HepG2 (cell line): ENCODE data around the gene HSPA1L. TPM values are rescaled to one million over a fixed set of nuclear protein-coding genes. Genes with fewer than 3 reads are reported as not detected.

ENCODE experiments used
- ARNT2 ChIP-seq: sonication (generic); formaldehyde crosslinking; IDR thresholded peaks from 2 replicates; pipeline ENCODE4 v1.8.0; 2022; ENCODE audit warnings: mild to moderate bottlenecking, low read depth, missing genetic modification reagents, moderate library complexity
- ASH2L ChIP-seq: fragments of 300-600, 200-600 bp; sonication (generic); IDR thresholded peaks from 2 replicates; pipeline ENCODE4 v1.7.0; 2017; ENCODE audit warnings: low read depth, mild to moderate bottlenecking, moderate library complexity, mixed read lengths, low read length; ENCODE audit not compliant: insufficient read length
- CREM ChIP-seq, 2 experiments: sonication (generic) in 1 of 2; formaldehyde crosslinking in 1 of 2; IDR thresholded peaks; 2 replicates each; pipeline versions ENCODE4 v1.4.0 to v1.6.1; 2016 to 2020; ENCODE audit warnings: antibody characterized with exemption in 1 of 2, mild to moderate bottlenecking in 1 of 2, missing genetic modification reagents in 1 of 2
- IRF2 ChIP-seq: IDR thresholded peaks from 2 replicates; pipeline ENCODE4 v1.6.1; 2018; ENCODE audit warnings: missing genetic modification reagents, missing compliant biosample characterization
- KIAA2018 ChIP-seq: sonication (generic); formaldehyde crosslinking; IDR thresholded peaks from 2 replicates; pipeline ENCODE4 v1.5.0; 2020; ENCODE audit warnings: mild to moderate bottlenecking, missing genetic modification reagents, borderline replicate concordance
- KLF16 ChIP-seq, 2 experiments: sonication (generic) in 1 of 2; formaldehyde crosslinking in 1 of 2; IDR thresholded peaks; 2 replicates each; pipeline versions ENCODE4 v1.6.1 to v1.8.0; 2016 to 2023; ENCODE audit warnings: missing genetic modification reagents in 2 of 2, missing compliant biosample characterization in 1 of 2
- KMT2B ChIP-seq: IDR thresholded peaks from 2 replicates; pipeline ENCODE4 v1.6.1; 2016; ENCODE audit warnings: missing genetic modification reagents, missing compliant biosample characterization
- NONO ChIP-seq, 2 experiments: fragments of 450-650 bp in 1 of 2; sonication (generic) in 1 of 2; formaldehyde crosslinking in 1 of 2; IDR thresholded peaks in 1 of 2; conservative IDR thresholded peaks in 1 of 2; 2 replicates each; pipeline versions ENCODE4 v1.6.1 to v1.8.0; 2017 to 2022; ENCODE audit warnings: mild to moderate bottlenecking in 1 of 2, missing genetic modification reagents in 1 of 2, moderate library complexity in 1 of 2
- SIN3B ChIP-seq: fragments of 150-350 bp; IDR thresholded peaks from 2 replicates; pipeline ENCODE4 v1.6.1; 2014; ENCODE audit warnings: low read length
- TERF1 ChIP-seq: sonication (generic); formaldehyde crosslinking; IDR thresholded peaks from 2 replicates; pipeline ENCODE4 v1.8.0; 2022; ENCODE audit warnings: mild to moderate bottlenecking, missing genetic modification reagents, moderate library complexity
- ZKSCAN5 ChIP-seq: sonication (generic); formaldehyde crosslinking; IDR thresholded peaks from 2 replicates; pipeline ENCODE4 v1.5.1; 2020; ENCODE audit warnings: mild to moderate bottlenecking, missing genetic modification reagents
- ZNF776 ChIP-seq: sonication (generic); formaldehyde crosslinking; IDR thresholded peaks from 2 replicates; pipeline ENCODE4 v1.4.0; 2020; ENCODE audit warnings: mild to moderate bottlenecking, missing genetic modification reagents
- ZNF841 ChIP-seq: sonication (generic); formaldehyde crosslinking; IDR thresholded peaks from 2 replicates; pipeline ENCODE4 v1.8.1; 2023; ENCODE audit warnings: missing genetic modification reagents, borderline replicate concordance
- polyA plus RNA-seq, 8 experiments: library from polyadenylated mRNA; depleted of rRNA in 3 of 8; stranded (reverse) in 7 of 8; unstranded in 1 of 8; fragments of >200 nt; fragmentation: Illumina TruSeq in 4 of 8; extraction: Trizol in 4 of 8; gene quantifications; 2 replicates each; pipeline versions ENCODE4 v1.2.1 to v1.2.3, GENCODE V29; 2011 to 2016; ENCODE audit warnings: low read depth in 4 of 8, missing spikeins in 1 of 8, mixed read lengths in 1 of 8; ENCODE audit not compliant: insufficient read depth in 1 of 8
- total RNA-seq, 5 experiments: library from RNA; depleted of rRNA; stranded (reverse); fragments of >200 nt; fragmentation: Illumina TruSeq; extraction: Trizol; gene quantifications; 2 replicates each; pipeline ENCODE4 v1.2.3, GENCODE V29; 2016; ENCODE audit warnings: low read depth in 1 of 5
- TF ChIP-seq, protein P1 (sequence below): sonication (generic); formaldehyde crosslinking; IDR thresholded peaks from 2 replicates; pipeline ENCODE4 v1.4.0; 2020; ENCODE audit warnings: missing genetic modification reagents
- TF ChIP-seq, protein P2 (sequence below): sonication (generic); formaldehyde crosslinking; conservative IDR thresholded peaks from 2 replicates; pipeline ENCODE4 v1.8.1; 2023; ENCODE audit warnings: missing genetic modification reagents

Gene HSPA1L
- total and polyA plus RNA-seq, 2 of the 13 experiments (the other 11 are each of a cell fraction or from before 2014, with no cell fraction given) = 0.55 to 1.0 TPM

DNA sequence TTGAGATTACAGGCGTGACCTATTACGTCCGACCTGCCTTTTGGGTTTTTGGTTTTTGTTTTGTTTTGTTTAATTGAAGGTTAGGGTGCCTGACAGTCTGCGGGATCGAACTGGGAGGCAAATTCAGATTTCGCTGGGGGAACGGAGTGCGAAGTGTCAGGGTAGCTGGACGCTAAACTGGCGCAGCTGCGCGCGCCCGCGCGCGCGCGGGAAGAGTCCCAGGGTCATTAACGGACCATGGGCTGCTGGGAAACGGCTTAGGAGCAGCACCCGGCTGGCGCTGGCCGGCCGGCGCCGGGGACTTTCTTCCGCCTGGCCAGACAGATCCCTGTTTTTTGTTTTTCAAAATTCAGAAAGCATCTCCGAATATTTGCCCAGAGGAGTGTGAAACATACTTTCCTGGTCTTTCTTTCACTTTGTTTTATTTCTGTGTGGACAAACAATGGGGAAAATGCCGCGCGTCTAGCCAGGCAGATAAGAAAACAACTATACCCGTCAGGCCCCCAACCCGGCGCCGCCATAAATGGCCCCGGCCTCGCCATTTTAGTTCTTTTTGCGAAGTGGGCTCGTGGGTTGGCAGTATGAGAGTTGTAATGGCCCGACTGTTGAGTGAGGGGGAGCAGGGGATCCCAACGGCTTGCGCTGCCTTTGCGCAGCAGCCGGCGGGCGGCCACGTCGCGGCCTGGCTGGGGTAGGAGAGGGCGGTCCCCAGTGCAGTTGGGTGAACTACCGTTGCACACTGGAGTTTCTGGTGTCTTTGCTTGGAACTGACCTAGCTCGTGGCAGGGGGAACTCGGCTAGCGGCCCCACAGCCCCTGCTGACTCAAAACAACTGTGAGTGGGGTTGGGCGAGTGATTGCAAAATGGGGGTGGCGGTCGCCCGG lies 19.5 kb upstream of the HSPA1L start (continued):
- TF ChIP-seq KIAA2018 (CRISPR knock-in tag) (no peak), SIN3B (0 out of 2 replicates have a peak, but pooled peaks have one; percentile 33), NONO (IDR thresholded peaks at IDR 0.05) (no peak), NONO (CRISPR knock-in tag; conservative IDR thresholded peaks at IDR 0.05) (peak; percentile 77), IRF2 (CRISPR knock-in tag) (peak; percentile 49), KLF16 (CRISPR knock-in tag; IDR thresholded peaks at IDR 0.05) (peak in 1 of 2 experiments; percentile 90; a peak in 2 of 4 replicates), CREM (IDR thresholded peaks at IDR 0.05) (peak; percentile 57; the same call in 1 of the 2 replicates), CREM (CRISPR knock-in tag; IDR thresholded peaks at IDR 0.05) (no peak), ARNT2 (CRISPR knock-in tag) (peak; percentile 63; the same call in 1 of the 2 replicates), KMT2B (CRISPR knock-in tag) (peak; percentile 75), ASH2L (peak; percentile 95), ZNF776 (CRISPR knock-in tag) (peak; percentile 59; the same call in 1 of the 2 replicates), ZKSCAN5 (CRISPR knock-in tag) (no peak), ZNF841 (CRISPR knock-in tag) (no peak), TERF1 (CRISPR knock-in tag) (no peak)
- TF ChIP-seq, protein P1, sequence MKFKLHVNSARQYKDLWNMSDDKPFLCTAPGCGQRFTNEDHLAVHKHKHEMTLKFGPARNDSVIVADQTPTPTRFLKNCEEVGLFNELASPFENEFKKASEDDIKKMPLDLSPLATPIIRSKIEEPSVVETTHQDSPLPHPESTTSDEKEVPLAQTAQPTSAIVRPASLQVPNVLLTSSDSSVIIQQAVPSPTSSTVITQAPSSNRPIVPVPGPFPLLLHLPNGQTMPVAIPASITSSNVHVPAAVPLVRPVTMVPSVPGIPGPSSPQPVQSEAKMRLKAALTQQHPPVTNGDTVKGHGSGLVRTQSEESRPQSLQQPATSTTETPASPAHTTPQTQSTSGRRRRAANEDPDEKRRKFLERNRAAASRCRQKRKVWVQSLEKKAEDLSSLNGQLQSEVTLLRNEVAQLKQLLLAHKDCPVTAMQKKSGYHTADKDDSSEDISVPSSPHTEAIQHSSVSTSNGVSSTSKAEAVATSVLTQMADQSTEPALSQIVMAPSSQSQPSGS (CRISPR knock-in tag) = peak; percentile 70
- TF ChIP-seq, protein P2, sequence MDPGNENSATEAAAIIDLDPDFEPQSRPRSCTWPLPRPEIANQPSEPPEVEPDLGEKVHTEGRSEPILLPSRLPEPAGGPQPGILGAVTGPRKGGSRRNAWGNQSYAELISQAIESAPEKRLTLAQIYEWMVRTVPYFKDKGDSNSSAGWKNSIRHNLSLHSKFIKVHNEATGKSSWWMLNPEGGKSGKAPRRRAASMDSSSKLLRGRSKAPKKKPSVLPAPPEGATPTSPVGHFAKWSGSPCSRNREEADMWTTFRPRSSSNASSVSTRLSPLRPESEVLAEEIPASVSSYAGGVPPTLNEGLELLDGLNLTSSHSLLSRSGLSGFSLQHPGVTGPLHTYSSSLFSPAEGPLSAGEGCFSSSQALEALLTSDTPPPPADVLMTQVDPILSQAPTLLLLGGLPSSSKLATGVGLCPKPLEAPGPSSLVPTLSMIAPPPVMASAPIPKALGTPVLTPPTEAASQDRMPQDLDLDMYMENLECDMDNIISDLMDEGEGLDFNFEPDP (CRISPR knock-in tag) = no peak
